Caco-2 (cell line): Measurements from ENCODE around the gene ATP8A2. TPM values are rescaled to one million over a fixed set of nuclear protein-coding genes. Genes with fewer than 3 reads are reported as not detected.

Source experiments
- BruUV-seq: library from RNA; stranded (reverse); fragments of 400-500 nt; replicated peaks from 2 replicates; lab custom pipeline; 2021; lab: Mats Ljungman, UMichigan
- CTCF ChIA-PET: fragments of 300-600 bp; sonication (Branson Sonifier 250); formaldehyde crosslinking; loops from one replicate; lab custom pipeline; 2022; ENCODE audit warnings: antibody characterized with exemption; lab: Charles Lee
- POLR2A ChIA-PET: fragments of 300-600 bp; sonication (Branson Sonifier 250); formaldehyde crosslinking; loops from one replicate; lab custom pipeline; 2022; ENCODE audit warnings: antibody characterized with exemption; lab: Charles Lee
- DNase-seq, 2 experiments: peaks; one replicate each; pipeline versions ENCODE4 v3.0.0 to v3.0.0-alpha.2; 2020 to 2022
- H3K27me3 ChIP-seq: replicated peaks from 2 replicates; pipeline ENCODE4 v1.6.0; 2011; ENCODE audit warnings: low read length; ENCODE audit not compliant: control insufficient read depth, insufficient read depth
- H3K36me3 ChIP-seq: 2 replicates; pipeline ENCODE4 v1.5.1; 2011; ENCODE audit warnings: low read length; ENCODE audit not compliant: control insufficient read depth, insufficient read depth
- H3K4me1 ChIP-seq: fragments of 250-450 bp; sonication (Bioruptor Pico); 2 replicates; pipeline ENCODE4 v1.5.1; 2020; ENCODE audit warnings: mild to moderate bottlenecking
- H3K4me3 ChIP-seq: 2 replicates; pipeline ENCODE4 v1.5.1; 2011; ENCODE audit warnings: low read depth, mild to moderate bottlenecking, control low read depth, low read length
- H3K9me3 ChIP-seq: fragments of 250-450 bp; sonication (Bioruptor Pico); 2 replicates; pipeline ENCODE4 v1.5.1; 2020; ENCODE audit warnings: mild to moderate bottlenecking, moderate library complexity
- H3K27ac Mint-ChIP-seq: one replicate; pipeline ENCODE4 v1.8.0; 2022; ENCODE audit warnings: mixed read lengths; ENCODE audit not compliant: unreplicated experiment
- H3K27me3 Mint-ChIP-seq: one replicate; pipeline ENCODE4 v1.8.0; 2022; ENCODE audit warnings: mixed read lengths; ENCODE audit not compliant: insufficient read depth, unreplicated experiment
- H3K36me3 Mint-ChIP-seq: one replicate; pipeline ENCODE4 v1.8.0; 2022; ENCODE audit warnings: mild to moderate bottlenecking, mixed read lengths; ENCODE audit not compliant: insufficient read depth, unreplicated experiment
- H3K4me1 Mint-ChIP-seq: one replicate; pipeline ENCODE4 v1.8.0; 2022; ENCODE audit warnings: low read depth, mixed read lengths; ENCODE audit not compliant: unreplicated experiment
- H3K4me3 Mint-ChIP-seq: one replicate; pipeline ENCODE4 v1.8.0; 2022; ENCODE audit warnings: mild to moderate bottlenecking, moderate library complexity, mixed read lengths; ENCODE audit not compliant: unreplicated experiment
- H3K9me3 Mint-ChIP-seq: one replicate; pipeline ENCODE4 v1.8.0; 2022; ENCODE audit warnings: mixed read lengths; ENCODE audit not compliant: unreplicated experiment
- CTCF ChIP-seq, 2 experiments: fragments of 200-600 bp in 1 of 2; IDR thresholded peaks; 1 replicate in 1 of 2; 2 replicates in 1 of 2; pipeline versions ENCODE4 v1.5.1 to v1.8.0; 2011 to 2022; ENCODE audit warnings: antibody characterized with exemption in 1 of 2, control low read depth in 1 of 2, inconsistent platforms in 1 of 2, low read depth in 1 of 2, low read length in 1 of 2, mild to moderate bottlenecking in 1 of 2, moderate library complexity in 1 of 2; ENCODE audit not compliant: insufficient read depth in 1 of 2, severe bottlenecking in 1 of 2, unreplicated experiment in 1 of 2
- intact Hi-C: fragments of 100-400 bp; cut with micrococcal nuclease; formaldehyde crosslinking; loops from one replicate; pipeline ENCODE4 v1.10.0; 2022; ENCODE audit not compliant: unreplicated experiment
- total RNA-seq: library from RNA; stranded (reverse); gene quantifications from 2 replicates; pipeline ENCODE4 v1.2.3, GENCODE V29; 2022

Gene ATP8A2
- total RNA-seq, 1 experiment from 2014 or later: 0.05 TPM

- ChIA-PET POLR2A (no interaction called here), CTCF (no interaction called here)
- no peaks in the 10 kb centered on the region for H3K4me1 Mint-ChIP-seq
- no peaks in the 10 kb centered on the region for H3K9me3 Mint-ChIP-seq
- TF ChIP-seq CTCF (IDR thresholded peaks at IDR 0.05; ENCODE audit: insufficient read depth in 1 of 2, low read depth in 1 of 2, low read length in 1 of 2, severe bottlenecking in 1 of 2, unreplicated experiment in 1 of 2): no peak
- H3K36me3 Mint-ChIP-seq: no peaks in the 10 kb centered on the region
- no peaks in the 10 kb centered on the region for H3K36me3 ChIP-seq
- H3K9me3 ChIP-seq: no peaks in the 10 kb centered on the region
- DNase-seq: no peak
- no peak overlapping the region for H3K4me3 Mint-ChIP-seq
- no peak overlapping the region for H3K4me3 ChIP-seq
- no peaks in the 10 kb centered on the region; the same call in 1 of the 2 replicates for H3K27me3 ChIP-seq
- no peak overlapping the region for H3K27ac Mint-ChIP-seq
- intact Hi-C loops: no loop called here
- H3K27me3 Mint-ChIP-seq: peaks cover 18% of the 10 kb centered on the region
- peaks cover 5% of the 10 kb centered on the region; the same call in 1 of the 2 replicates for H3K4me1 ChIP-seq
- no TSS peak for BruUV-seq
These were observed 306.6 kb downstream of the ATP8A2 start for GRCh38 chr13:25678398-25678797.

DNA sequence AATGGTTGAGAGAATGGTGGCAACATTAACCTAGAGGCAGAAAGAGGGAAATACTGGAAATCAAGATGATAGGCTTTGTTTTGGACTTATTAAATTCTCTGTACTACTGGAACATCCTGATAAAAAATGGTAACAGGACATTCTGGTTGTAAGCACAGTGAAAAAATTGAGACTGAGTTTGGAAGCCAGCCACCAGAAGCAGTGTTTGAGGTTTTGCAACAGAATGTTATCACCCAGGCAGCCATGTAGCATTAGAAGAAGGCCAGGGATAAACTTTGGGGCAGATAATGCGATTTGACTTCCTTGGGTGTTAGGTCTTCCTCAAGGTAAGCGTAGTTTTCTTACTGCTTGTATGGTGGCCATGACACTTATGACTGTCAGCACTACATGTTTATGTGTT, 307.4 kb downstream of the ATP8A2 start:
- H3K27me3 Mint-ChIP-seq: peaks cover 18% of the 10 kb centered on the region
- ChIA-PET CTCF (no interaction called here), POLR2A (no interaction called here)
- no TSS peak for BruUV-seq
- no peaks in the 10 kb centered on the region for H3K36me3 ChIP-seq
- no peaks in the 10 kb centered on the region for H3K4me1 Mint-ChIP-seq
- intact Hi-C loops: no loop called here
- H3K36me3 Mint-ChIP-seq: no peaks in the 10 kb centered on the region
- no peaks in the 10 kb centered on the region for H3K9me3 Mint-ChIP-seq
- no peak for DNase-seq
- H3K4me3 ChIP-seq: no peak overlapping the region
- TF ChIP-seq CTCF (IDR thresholded peaks at IDR 0.05; ENCODE audit: insufficient read depth in 1 of 2, low read depth in 1 of 2, low read length in 1 of 2, severe bottlenecking in 1 of 2, unreplicated experiment in 1 of 2): no peak
- H3K27me3 ChIP-seq: no peaks in the 10 kb centered on the region; the same call in 1 of the 2 replicates
- no peak overlapping the region for H3K27ac Mint-ChIP-seq
- H3K4me3 Mint-ChIP-seq: no peak overlapping the region
- H3K4me1 ChIP-seq: peaks cover 5% of the 10 kb centered on the region; the same call in 1 of the 2 replicates
- H3K9me3 ChIP-seq: no peaks in the 10 kb centered on the region

DNA sequence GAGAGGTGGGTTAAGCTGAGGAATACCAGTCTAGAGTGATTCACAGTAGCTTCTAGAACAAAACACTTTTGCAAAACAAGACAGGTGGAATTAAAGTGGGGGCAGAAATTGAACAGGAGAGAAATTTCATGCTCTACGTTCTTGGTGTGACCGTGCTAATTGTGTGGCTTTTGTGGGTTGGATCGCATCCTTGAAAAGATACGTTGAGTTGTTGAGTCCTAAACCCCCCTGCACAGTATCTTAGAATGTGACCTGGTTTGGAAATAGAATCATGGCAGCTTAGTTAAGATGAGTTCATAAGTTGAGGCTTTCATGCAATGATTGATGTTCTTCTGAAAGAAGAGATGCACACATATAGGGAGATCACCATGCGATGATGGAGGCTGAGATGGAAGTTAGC, 308.2 kb downstream of the ATP8A2 start:
- intact Hi-C loops: no loop called here
- no peak for TF ChIP-seq CTCF (IDR thresholded peaks at IDR 0.05; ENCODE audit: insufficient read depth in 1 of 2, low read depth in 1 of 2, low read length in 1 of 2, severe bottlenecking in 1 of 2, unreplicated experiment in 1 of 2)
- ChIA-PET CTCF (no interaction called here), POLR2A (no interaction called here)
- peaks cover 18% of the 10 kb centered on the region for H3K27me3 Mint-ChIP-seq
- Histone ChIP-seq H3K27me3 (no peaks in the 10 kb centered on the region; the same call in 1 of the 2 replicates), H3K4me3 (no peak overlapping the region), H3K36me3 (no peaks in the 10 kb centered on the region), H3K9me3 (no peaks in the 10 kb centered on the region), H3K4me1 (peaks cover 5% of the 10 kb centered on the region; the same call in 1 of the 2 replicates)
- H3K4me3 Mint-ChIP-seq: no peak overlapping the region
- H3K27ac Mint-ChIP-seq: no peak overlapping the region
- H3K4me1 Mint-ChIP-seq: no peaks in the 10 kb centered on the region
- BruUV-seq: no TSS peak
- no peaks in the 10 kb centered on the region for H3K9me3 Mint-ChIP-seq
- H3K36me3 Mint-ChIP-seq: no peaks in the 10 kb centered on the region
- no peak for DNase-seq
